Neutrophil (primary cell): Measurements from ENCODE around the gene METTL26.

Experiments used
- H3K27ac ChIP-seq: fragments of 200-600 bp; sonication (generic); 2 replicates; pipeline ENCODE4 v1.5.1; 2016; ENCODE audit warnings: mild to moderate bottlenecking, moderate library complexity
- H3K27me3 ChIP-seq: fragments of 200-600 bp; sonication (generic); 2 replicates; pipeline ENCODE4 v1.6.0; 2016; ENCODE audit warnings: mild to moderate bottlenecking
- H3K36me3 ChIP-seq: fragments of 200-600 bp; sonication (generic); 2 replicates; pipeline ENCODE4 v1.5.1; 2017
- H3K4me1 ChIP-seq, 2 experiments: fragments of 200-600 bp in 1 of 2; sonication (generic) in 1 of 2; 1 replicate in 1 of 2; 2 replicates in 1 of 2; pipeline versions ENCODE4 v1.5.1 to v1.6.1; 2013 to 2016; ENCODE audit warnings: low read depth in 1 of 2, low read length in 1 of 2, mild to moderate bottlenecking in 1 of 2, moderate library complexity in 1 of 2; ENCODE audit not compliant: control insufficient read depth in 1 of 2, insufficient read depth in 1 of 2
- H3K4me3 ChIP-seq, 2 experiments: fragments of 200-600 bp in 1 of 2; sonication (generic) in 1 of 2; 1 replicate in 1 of 2; 2 replicates in 1 of 2; pipeline ENCODE4 v1.5.1; 2013 to 2016; ENCODE audit warnings: low read depth in 1 of 2, low read length in 1 of 2, mild to moderate bottlenecking in 1 of 2, moderate library complexity in 1 of 2
- H3K9me3 ChIP-seq: fragments of 200-600 bp; sonication (generic); 2 replicates; pipeline ENCODE4 v1.5.1; 2016
- TF ChIP-seq, protein P1 (sequence below): fragments of 200-600 bp; sonication (generic); IDR thresholded peaks from 2 replicates; pipeline ENCODE4 v1.5.1; 2016; ENCODE audit warnings: antibody characterized with exemption

Gene METTL26

DNA sequence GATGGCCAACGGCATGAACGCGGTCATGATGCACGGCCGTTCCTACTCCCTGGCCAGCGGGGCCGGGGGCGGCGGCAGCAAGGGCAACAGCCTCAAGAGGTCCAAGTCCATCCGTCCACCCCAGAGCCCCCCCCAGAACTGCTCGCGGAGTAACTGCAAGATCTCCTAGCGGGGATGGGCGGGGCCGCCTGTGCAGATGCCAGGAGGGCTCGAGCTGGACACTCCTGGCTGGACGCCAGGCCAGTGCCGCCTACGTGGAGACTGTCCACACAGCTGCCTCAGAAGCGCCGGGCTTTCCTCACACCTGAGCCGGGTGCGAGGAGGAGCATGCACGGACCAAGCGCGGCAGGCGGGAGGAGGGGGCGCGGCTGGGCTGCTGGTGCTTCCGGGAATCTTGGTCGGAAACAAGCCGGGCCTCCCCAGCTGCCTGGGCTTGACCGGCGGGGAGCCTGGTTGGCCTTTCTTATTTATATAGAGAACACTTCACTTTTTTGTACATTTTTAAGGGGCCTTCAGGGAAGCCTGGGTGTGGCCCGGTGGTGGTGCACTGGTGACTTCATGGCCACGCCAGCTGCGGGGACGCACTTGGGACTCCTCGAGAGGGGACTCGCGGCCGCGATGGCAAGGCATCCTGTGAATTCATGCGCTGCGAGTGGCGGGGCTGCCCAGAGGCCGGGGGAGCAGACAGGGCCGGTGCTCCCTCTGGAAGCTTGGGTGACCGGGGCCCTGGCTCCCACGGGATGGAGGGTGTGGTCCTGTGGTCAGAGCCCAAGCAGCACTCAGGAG lies 8.5 kb downstream of the METTL26 start:
- peaks cover 56% of the 10 kb centered on the region for H3K36me3 ChIP-seq
- H3K27me3 ChIP-seq, result peaks cover 25% of the 10 kb centered on the region
- H3K9me3 ChIP-seq, result no peaks in the 10 kb centered on the region
- H3K4me1 ChIP-seq, result no peaks in the 10 kb centered on the region
- no peak overlapping the region for H3K27ac ChIP-seq
- H3K4me3 ChIP-seq, result no peak overlapping the region
- TF ChIP-seq, protein P1, sequence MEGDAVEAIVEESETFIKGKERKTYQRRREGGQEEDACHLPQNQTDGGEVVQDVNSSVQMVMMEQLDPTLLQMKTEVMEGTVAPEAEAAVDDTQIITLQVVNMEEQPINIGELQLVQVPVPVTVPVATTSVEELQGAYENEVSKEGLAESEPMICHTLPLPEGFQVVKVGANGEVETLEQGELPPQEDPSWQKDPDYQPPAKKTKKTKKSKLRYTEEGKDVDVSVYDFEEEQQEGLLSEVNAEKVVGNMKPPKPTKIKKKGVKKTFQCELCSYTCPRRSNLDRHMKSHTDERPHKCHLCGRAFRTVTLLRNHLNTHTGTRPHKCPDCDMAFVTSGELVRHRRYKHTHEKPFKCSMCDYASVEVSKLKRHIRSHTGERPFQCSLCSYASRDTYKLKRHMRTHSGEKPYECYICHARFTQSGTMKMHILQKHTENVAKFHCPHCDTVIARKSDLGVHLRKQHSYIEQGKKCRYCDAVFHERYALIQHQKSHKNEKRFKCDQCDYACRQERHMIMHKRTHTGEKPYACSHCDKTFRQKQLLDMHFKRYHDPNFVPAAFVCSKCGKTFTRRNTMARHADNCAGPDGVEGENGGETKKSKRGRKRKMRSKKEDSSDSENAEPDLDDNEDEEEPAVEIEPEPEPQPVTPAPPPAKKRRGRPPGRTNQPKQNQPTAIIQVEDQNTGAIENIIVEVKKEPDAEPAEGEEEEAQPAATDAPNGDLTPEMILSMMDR, result no peak

DNA sequence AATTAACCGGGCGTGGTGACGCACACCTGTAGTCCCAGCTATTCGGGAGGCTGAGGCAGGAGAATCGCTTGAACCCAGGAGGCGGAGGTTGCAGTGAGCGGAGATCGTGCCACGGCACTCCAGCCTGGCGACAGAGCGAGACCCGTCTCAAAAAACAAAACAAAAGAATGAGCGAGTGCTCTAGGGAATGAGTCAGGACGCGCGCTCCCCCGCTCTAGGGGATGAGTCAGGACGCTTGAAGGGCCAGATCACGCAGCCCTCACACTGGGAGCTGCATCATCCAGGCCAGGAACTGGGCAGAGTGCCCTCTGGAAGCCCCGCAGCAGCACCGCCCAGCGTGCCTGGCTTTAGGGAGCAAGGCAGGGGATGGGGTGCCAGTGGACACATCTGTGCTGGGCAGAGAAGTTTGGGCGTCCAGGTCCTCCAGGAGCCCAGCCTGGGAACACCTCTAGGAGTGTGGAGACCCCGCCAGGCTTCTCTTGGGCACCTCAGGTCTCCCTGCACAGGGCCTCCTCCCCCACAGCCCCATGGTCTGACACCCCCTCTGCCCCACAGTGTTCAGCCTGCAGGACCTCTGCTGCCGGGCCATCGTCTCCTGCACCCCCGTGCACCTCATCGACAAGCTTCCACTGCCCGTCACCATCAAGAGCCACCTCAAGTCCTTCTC lies 9.2 kb downstream of the METTL26 start:
- Histone ChIP-seq H3K4me1 (no peaks in the 10 kb centered on the region), H3K4me3 (no peak overlapping the region), H3K36me3 (peaks cover 56% of the 10 kb centered on the region), H3K27ac (no peak overlapping the region), H3K9me3 (no peaks in the 10 kb centered on the region), H3K27me3 (peaks cover 21% of the 10 kb centered on the region)
- TF ChIP-seq, protein P1, result no peak

DNA sequence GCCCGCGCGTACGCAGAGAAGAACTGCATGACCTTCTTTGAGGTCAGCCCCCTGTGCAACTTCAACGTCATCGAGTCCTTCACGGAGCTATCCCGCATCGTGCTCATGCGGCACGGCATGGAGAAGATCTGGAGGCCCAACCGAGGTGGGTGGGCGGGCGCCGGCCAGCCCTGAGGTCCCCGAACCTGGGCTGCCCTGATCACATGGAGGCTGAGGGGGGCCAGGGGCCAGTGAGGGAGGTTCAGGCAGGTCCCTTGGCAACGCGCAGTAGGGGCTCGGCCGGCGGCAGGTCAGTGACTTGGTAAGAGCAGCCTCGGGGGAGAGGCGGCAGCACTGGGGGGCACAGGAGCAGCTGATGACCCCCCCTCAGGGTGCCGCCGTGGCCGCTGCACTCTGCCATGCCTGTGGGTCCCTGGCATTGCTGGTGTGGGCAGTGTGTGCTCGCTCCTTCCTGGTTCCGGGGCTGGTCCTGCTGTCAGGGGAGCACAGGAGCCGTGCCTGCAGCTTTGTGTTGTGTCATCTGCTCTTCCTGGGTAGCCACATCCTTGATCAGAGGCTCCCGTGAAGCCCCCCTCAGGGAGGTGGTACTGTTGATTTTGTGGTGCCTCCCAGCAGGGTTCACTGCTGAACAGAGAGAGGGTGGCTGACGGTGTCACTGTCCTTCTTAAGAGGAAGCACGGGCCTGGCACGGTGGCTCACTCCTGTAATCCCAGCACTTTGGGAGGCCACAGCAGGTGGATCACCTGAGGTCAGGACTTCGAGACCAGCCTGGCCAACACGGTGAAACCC lies 9.9 kb downstream of the METTL26 start:
- H3K4me1 ChIP-seq, result no peaks in the 10 kb centered on the region
- peaks cover 13% of the 10 kb centered on the region for H3K27me3 ChIP-seq
- no peaks in the 10 kb centered on the region for H3K9me3 ChIP-seq
- H3K27ac ChIP-seq, result no peak overlapping the region
- H3K4me3 ChIP-seq, result no peak overlapping the region
- peaks cover 64% of the 10 kb centered on the region for H3K36me3 ChIP-seq
- TF ChIP-seq, protein P1, result no peak

DNA sequence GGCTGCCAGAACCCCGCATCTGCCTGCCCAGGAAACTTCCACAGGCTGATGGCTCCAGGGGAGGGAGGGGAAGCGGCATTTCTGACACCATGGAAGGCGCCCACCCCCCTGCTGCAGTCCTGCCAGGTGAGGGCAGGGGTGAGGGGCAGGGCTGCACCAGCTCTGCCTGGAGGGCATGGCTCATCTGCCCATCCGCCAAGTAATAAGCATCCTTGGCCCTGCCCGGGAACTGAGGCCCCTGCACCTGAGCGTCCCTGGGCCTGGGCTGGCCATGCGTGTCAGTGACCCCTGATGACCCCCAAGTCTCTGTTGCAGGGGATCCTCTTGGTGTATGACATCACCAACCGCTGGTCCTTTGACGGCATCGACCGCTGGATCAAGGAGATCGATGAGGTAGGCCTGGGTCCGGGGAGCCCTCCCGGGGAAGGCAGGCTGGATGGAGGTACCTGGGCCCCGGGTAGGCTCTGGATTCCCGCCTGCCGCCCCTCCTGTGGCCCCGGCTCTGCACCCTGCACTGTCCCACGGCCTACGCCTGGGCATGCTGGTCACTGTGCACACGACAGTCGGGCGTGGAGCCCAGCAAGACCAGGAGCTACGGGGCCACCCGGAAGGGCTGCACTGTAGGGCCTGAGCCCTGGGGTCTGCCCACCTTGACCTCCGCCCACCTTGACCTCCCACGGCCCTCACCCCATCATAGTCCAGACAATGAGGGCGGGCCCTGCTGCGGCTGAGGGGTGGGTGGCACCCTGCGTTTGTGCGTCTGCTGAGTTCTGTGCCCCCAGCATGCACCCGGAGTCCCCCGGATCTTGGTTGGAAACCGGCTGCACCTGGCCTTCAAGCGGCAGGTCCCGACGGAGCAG lies 10.8 kb downstream of the METTL26 start:
- Histone ChIP-seq H3K36me3 (peaks cover 72% of the 10 kb centered on the region), H3K4me3 (no peak overlapping the region), H3K9me3 (no peaks in the 10 kb centered on the region), H3K27me3 (peaks cover 5% of the 10 kb centered on the region), H3K27ac (no peak overlapping the region), H3K4me1 (no peaks in the 10 kb centered on the region)
- TF ChIP-seq, protein P1, result no peak

DNA sequence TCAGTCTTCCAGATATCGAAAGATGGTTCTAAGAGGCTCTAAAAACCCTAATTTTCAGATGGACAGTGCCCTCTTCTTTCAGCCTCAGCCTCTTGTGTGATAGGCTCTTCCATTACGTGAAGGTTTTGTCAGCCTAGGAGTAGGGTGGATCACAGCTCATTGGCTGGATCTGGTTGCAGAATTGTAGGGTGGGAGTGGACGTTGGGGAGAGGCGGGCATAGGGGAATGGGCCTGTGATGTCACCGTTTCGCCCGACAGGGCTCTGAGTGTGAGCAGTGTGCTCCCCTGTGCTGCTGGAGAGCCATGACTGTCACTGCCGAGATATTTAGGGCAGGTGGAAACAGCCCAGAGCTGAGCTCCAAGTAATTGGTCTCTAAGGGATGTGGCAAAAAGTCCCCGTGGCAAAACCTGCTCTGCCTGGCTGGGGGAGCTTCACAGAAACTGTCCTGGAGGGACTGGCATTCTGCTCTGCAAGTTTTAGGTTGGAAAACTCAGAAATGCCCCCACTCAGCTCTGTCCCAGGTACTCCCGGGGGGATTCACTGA lies 11.5 kb downstream of the METTL26 start:
- peaks cover 78% of the 10 kb centered on the region for H3K36me3 ChIP-seq
- TF ChIP-seq, protein P1, result no peak
- H3K27me3 ChIP-seq, result no peaks in the 10 kb centered on the region
- no peaks in the 10 kb centered on the region for H3K9me3 ChIP-seq
- no peak overlapping the region for H3K27ac ChIP-seq
- H3K4me3 ChIP-seq, result no peak overlapping the region
- no peaks in the 10 kb centered on the region for H3K4me1 ChIP-seq
